ENCODE results near the gene CCDC92B.

CCDC92B gene

DNA sequence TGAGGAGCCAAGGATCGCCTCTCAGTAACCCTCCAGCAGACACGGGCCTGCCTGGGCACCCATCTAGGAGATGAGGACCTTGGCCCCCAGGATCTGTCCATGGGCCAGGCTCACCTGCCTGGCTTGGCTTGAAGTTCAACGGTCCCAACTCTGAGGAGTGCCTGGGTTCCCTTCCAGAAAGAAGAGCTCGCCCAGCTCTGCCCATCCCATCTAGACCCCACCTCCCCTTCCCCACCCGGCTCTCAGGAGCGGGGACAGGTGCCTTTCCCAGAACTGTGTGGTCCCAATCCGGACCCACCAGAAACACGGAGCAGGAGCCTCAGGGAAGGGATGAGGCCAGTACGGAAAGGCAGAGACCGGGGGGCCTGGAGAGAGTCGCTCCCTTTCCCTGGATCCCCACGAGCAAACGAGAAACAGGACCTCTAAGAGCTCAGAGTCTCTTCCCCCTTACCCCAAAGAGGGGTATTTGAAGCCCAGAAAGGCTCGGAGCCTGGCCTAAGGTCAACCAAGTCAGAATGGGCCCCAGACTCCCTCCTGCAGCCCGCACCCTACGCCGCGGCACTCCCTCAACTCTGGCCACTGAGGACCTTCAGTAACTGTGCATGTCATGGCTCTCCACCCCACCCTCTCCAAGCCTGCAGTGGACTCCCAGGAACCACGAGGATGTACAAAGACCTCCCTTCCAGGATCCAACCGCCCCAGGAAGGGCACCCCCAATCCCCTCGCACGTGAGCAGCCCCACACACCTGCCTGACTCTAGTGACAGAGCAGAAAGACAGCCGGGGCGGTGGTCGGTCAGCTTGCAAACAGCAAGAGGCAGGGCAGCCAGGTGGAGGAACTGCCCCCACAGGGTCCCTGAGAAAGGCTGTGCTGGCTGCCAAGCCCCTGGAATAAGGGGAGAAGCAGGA is 43.3 kb downstream of the CCDC92B start:
- no peak for ATAC-seq
- TF ChIP-seq ZFP30 (CRISPR knock-in tag; IDR thresholded peaks at IDR 0.05) (no peak), ZFP3 (CRISPR knock-in tag; IDR thresholded peaks at IDR 0.05) (no peak), ESRRG (CRISPR knock-in tag; IDR thresholded peaks at IDR 0.05) (no peak), TOX (CRISPR knock-in tag; IDR thresholded peaks at IDR 0.05; ENCODE audit: borderline replicate concordance) (no peak), ZC3H10 (CRISPR knock-in tag; IDR thresholded peaks at IDR 0.05) (no peak), ISL1 (CRISPR knock-in tag; IDR thresholded peaks at IDR 0.05) (no peak), ZNF70 (CRISPR knock-in tag; IDR thresholded peaks at IDR 0.05) (no peak), BACH2 (CRISPR knock-in tag; IDR thresholded peaks at IDR 0.05; ENCODE audit: borderline replicate concordance) (no peak)
- TF ChIP-seq, protein P1, sequence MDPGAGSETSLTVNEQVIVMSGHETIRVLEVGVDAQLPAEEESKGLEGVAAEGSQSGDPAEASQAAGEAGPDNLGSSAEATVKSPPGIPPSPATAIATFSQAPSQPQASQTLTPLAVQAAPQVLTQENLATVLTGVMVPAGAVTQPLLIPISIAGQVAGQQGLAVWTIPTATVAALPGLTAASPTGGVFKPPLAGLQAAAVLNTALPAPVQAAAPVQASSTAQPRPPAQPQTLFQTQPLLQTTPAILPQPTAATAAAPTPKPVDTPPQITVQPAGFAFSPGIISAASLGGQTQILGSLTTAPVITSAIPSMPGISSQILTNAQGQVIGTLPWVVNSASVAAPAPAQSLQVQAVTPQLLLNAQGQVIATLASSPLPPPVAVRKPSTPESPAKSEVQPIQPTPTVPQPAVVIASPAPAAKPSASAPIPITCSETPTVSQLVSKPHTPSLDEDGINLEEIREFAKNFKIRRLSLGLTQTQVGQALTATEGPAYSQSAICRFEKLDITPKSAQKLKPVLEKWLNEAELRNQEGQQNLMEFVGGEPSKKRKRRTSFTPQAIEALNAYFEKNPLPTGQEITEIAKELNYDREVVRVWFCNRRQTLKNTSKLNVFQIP (CRISPR knock-in tag; IDR thresholded peaks at IDR 0.05; ENCODE audit: borderline replicate concordance, low read depth), result no peak
- TF ChIP-seq, protein P2, sequence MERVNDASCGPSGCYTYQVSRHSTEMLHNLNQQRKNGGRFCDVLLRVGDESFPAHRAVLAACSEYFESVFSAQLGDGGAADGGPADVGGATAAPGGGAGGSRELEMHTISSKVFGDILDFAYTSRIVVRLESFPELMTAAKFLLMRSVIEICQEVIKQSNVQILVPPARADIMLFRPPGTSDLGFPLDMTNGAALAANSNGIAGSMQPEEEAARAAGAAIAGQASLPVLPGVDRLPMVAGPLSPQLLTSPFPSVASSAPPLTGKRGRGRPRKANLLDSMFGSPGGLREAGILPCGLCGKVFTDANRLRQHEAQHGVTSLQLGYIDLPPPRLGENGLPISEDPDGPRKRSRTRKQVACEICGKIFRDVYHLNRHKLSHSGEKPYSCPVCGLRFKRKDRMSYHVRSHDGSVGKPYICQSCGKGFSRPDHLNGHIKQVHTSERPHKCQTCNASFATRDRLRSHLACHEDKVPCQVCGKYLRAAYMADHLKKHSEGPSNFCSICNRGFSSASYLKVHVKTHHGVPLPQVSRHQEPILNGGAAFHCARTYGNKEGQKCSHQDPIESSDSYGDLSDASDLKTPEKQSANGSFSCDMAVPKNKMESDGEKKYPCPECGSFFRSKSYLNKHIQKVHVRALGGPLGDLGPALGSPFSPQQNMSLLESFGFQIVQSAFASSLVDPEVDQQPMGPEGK (CRISPR knock-in tag; IDR thresholded peaks at IDR 0.05; ENCODE audit: borderline replicate concordance), result no peak

DNA sequence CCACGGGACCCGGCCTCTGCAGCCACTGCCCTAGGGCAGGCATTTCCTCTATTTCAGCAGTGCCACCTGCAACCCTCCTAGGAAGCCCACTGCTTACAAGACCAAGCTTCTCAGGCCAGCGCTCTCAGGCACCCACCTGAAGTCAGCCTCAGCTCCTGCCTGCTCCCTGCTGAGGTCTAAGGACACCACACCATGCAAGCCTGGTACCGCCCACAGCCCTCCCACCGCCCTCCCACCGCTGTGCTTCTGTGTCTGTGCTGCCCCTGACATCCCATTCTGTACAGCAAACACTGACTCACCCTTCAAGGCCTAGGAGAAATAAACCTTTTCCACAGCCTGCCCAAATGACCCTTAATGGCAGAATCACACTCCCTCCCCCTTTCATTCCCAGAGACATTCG is 44.2 kb downstream of the CCDC92B start:
- ATAC-seq, result 0 out of 3 replicates have a peak, but pooled peaks have one; percentile 8
- TF ChIP-seq ESRRG (CRISPR knock-in tag; IDR thresholded peaks at IDR 0.05), result no peak
- TF ChIP-seq, protein P2 (CRISPR knock-in tag; IDR thresholded peaks at IDR 0.05; ENCODE audit: borderline replicate concordance), result no peak
- TF ChIP-seq ISL1 (CRISPR knock-in tag; IDR thresholded peaks at IDR 0.05), result no peak
- TF ChIP-seq ZNF70 (CRISPR knock-in tag; IDR thresholded peaks at IDR 0.05), result no peak
- TF ChIP-seq ARNTL (CRISPR knock-in tag; IDR thresholded peaks at IDR 0.05; ENCODE audit: borderline replicate concordance, low read depth), result no peak

DNA sequence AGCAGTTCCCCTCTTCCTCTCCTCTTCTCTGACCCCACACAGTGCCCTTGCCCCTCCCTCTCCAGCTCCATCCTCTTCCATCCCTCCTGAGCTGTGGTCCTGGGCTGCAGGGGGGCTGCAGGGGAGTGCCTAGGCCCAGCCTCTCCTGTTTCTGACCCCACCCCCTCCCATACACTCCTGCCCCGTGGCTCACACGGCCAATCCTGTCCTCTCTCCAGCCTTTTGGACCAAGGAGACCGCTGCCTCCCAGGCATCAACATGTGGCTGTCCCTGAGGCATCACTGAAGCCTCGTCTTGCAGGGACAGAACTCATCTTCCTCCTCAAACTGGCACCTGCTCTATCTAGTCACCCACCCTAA is 44.6 kb downstream of the CCDC92B start:
- ATAC-seq, result no peak
- TF ChIP-seq, protein P3, sequence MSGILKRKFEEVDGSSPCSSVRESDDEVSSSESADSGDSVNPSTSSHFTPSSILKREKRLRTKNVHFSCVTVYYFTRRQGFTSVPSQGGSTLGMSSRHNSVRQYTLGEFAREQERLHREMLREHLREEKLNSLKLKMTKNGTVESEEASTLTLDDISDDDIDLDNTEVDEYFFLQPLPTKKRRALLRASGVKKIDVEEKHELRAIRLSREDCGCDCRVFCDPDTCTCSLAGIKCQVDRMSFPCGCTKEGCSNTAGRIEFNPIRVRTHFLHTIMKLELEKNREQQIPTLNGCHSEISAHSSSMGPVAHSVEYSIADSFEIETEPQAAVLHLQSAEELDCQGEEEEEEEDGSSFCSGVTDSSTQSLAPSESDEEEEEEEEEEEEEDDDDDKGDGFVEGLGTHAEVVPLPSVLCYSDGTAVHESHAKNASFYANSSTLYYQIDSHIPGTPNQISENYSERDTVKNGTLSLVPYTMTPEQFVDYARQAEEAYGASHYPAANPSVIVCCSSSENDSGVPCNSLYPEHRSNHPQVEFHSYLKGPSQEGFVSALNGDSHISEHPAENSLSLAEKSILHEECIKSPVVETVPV (CRISPR knock-in tag; IDR thresholded peaks at IDR 0.05), result no peak
- TF ChIP-seq ZNF70 (CRISPR knock-in tag; IDR thresholded peaks at IDR 0.05) (no peak), ZNF8 (CRISPR knock-in tag; IDR thresholded peaks at IDR 0.05) (no peak), GLIS3 (CRISPR knock-in tag; IDR thresholded peaks at IDR 0.05) (no peak), RARB (CRISPR knock-in tag; IDR thresholded peaks at IDR 0.05) (no peak), PPARA (CRISPR knock-in tag; IDR thresholded peaks at IDR 0.05; ENCODE audit: borderline replicate concordance) (no peak), ARNTL (CRISPR knock-in tag; IDR thresholded peaks at IDR 0.05; ENCODE audit: borderline replicate concordance, low read depth) (no peak), ZFP30 (CRISPR knock-in tag; IDR thresholded peaks at IDR 0.05) (no peak), SNAI2 (CRISPR knock-in tag; IDR thresholded peaks at IDR 0.05) (no peak), BACH2 (CRISPR knock-in tag; IDR thresholded peaks at IDR 0.05; ENCODE audit: borderline replicate concordance) (no peak), ZNF565 (CRISPR knock-in tag; conservative IDR thresholded peaks at IDR 0.05; ENCODE audit: low read depth) (no peak)
- TF ChIP-seq, protein P2 (CRISPR knock-in tag; IDR thresholded peaks at IDR 0.05; ENCODE audit: borderline replicate concordance), result no peak
- TF ChIP-seq, protein P4, sequence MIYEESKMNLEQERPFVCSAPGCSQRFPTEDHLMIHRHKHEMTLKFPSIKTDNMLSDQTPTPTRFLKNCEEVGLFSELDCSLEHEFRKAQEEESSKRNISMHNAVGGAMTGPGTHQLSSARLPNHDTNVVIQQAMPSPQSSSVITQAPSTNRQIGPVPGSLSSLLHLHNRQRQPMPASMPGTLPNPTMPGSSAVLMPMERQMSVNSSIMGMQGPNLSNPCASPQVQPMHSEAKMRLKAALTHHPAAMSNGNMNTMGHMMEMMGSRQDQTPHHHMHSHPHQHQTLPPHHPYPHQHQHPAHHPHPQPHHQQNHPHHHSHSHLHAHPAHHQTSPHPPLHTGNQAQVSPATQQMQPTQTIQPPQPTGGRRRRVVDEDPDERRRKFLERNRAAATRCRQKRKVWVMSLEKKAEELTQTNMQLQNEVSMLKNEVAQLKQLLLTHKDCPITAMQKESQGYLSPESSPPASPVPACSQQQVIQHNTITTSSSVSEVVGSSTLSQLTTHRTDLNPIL (CRISPR knock-in tag; IDR thresholded peaks at IDR 0.05; ENCODE audit: low read depth), result no peak
- TF ChIP-seq, protein P1 (CRISPR knock-in tag; IDR thresholded peaks at IDR 0.05; ENCODE audit: borderline replicate concordance, low read depth), result no peak
- TF ChIP-seq, protein P5, sequence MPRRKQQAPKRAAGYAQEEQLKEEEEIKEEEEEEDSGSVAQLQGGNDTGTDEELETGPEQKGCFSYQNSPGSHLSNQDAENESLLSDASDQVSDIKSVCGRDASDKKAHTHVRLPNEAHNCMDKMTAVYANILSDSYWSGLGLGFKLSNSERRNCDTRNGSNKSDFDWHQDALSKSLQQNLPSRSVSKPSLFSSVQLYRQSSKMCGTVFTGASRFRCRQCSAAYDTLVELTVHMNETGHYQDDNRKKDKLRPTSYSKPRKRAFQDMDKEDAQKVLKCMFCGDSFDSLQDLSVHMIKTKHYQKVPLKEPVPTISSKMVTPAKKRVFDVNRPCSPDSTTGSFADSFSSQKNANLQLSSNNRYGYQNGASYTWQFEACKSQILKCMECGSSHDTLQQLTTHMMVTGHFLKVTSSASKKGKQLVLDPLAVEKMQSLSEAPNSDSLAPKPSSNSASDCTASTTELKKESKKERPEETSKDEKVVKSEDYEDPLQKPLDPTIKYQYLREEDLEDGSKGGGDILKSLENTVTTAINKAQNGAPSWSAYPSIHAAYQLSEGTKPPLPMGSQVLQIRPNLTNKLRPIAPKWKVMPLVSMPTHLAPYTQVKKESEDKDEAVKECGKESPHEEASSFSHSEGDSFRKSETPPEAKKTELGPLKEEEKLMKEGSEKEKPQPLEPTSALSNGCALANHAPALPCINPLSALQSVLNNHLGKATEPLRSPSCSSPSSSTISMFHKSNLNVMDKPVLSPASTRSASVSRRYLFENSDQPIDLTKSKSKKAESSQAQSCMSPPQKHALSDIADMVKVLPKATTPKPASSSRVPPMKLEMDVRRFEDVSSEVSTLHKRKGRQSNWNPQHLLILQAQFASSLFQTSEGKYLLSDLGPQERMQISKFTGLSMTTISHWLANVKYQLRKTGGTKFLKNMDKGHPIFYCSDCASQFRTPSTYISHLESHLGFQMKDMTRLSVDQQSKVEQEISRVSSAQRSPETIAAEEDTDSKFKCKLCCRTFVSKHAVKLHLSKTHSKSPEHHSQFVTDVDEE (CRISPR knock-in tag; IDR thresholded peaks at IDR 0.05), result no peak

Measured in SK-N-SH treated with all-trans-retinoic acid at 6 μM for 48 hours (cell line).